ENCODE measurements around the gene TOX2. TPM values are rescaled to one million over a fixed set of nuclear protein-coding genes. Genes with fewer than 3 reads are reported as not detected.

TOX2 gene
- total RNA-seq, 1 experiment from 2014 or later = 2.7 TPM

DNA sequence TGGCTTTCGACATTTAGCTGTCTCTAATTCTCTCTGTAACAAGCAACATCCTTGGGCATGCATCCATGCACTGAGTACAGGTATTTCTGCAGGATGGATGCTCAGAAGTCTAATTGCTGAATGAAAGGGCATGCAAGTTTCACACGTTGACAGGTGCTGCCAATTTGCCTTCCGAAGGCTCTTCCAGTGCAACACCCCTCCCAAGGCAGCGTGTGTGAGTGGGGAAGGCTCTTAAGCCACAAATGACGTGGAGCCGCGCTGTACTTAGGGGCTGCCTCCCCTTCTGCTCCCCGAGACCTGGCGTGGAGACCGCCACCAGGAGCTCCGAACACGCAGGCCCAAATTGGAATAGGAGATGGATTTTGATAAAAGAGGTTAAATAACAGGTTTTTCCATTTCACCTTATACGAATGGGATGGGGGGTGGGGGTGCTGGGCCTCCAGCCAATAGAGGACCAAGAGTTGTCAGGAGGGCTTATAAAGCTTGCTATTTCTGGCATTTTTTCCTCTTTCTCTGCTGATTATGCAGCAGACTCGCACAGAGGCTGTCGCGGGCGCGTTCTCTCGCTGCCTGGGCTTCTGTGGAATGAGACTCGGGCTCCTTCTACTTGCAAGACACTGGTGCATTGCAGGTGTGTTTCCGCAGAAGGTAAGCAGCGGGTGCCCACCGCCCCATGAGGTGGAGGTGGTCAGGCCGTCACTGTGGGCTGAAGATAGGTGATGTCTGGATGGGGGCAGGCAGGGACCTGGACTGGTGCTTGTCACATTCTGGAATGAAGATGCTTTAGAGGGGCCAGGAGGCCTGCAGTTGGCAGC lies 30.9 kb downstream of the TOX2 start:
- Mint-ChIP-seq H3K36me3 (ENCODE audit: insufficient read depth, unreplicated experiment) (no peaks in the 10 kb centered on the region), H3K27ac (ENCODE audit: low read depth, unreplicated experiment) (no peak overlapping the region), H3K27me3 (ENCODE audit: insufficient read depth, unreplicated experiment) (no peaks in the 10 kb centered on the region), H3K9me3 (ENCODE audit: unreplicated experiment) (no peaks in the 10 kb centered on the region), H3K4me1 (ENCODE audit: insufficient read depth, unreplicated experiment) (peaks cover 25% of the 10 kb centered on the region), H3K4me3 (ENCODE audit: unreplicated experiment) (no peak overlapping the region)
- ChIA-PET CTCF (interaction anchor here (1.4 kb wide), 1 partner anchor 408 kb away, joined by 3 read pairs; no protein-coding TSS in a partner anchor), POLR2A (interaction anchor here (0.6 to 1.6 kb wide), 3 partner anchors 30 to 481 kb away, joined by 3 read pairs; no protein-coding TSS in a partner anchor)
- TF ChIP-seq, protein P1, sequence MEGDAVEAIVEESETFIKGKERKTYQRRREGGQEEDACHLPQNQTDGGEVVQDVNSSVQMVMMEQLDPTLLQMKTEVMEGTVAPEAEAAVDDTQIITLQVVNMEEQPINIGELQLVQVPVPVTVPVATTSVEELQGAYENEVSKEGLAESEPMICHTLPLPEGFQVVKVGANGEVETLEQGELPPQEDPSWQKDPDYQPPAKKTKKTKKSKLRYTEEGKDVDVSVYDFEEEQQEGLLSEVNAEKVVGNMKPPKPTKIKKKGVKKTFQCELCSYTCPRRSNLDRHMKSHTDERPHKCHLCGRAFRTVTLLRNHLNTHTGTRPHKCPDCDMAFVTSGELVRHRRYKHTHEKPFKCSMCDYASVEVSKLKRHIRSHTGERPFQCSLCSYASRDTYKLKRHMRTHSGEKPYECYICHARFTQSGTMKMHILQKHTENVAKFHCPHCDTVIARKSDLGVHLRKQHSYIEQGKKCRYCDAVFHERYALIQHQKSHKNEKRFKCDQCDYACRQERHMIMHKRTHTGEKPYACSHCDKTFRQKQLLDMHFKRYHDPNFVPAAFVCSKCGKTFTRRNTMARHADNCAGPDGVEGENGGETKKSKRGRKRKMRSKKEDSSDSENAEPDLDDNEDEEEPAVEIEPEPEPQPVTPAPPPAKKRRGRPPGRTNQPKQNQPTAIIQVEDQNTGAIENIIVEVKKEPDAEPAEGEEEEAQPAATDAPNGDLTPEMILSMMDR (IDR thresholded peaks at IDR 0.05; ENCODE audit: unreplicated experiment) = no peak
- DNase-seq (ENCODE audit: unreplicated experiment) = no peak
- BruUV-seq (replicated peaks) = no TSS peak
- intact Hi-C loops (cut with micrococcal nuclease) = no loop called here

DNA sequence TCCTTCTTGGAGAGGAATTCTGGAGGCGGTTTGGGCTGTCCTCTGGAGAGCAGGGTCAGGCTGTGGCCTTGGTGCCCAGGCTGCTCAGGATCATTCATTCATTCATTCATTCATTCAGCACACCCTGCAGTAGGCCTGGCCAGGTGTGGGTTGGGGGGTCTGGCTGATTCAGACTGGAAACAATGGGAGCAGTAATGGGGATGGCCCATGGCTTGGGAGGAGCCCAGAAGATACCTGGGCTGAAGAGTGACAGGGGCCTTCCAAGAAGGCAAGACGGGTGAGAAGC lies 31.5 kb downstream of the TOX2 start:
- no peak overlapping the region for H3K27ac Mint-ChIP-seq (ENCODE audit: low read depth, unreplicated experiment)
- CTCF ChIA-PET = interaction anchor here (1.1 to 1.4 kb wide), 2 partner anchors 202 to 408 kb away, joined by 3 read pairs; no protein-coding TSS in a partner anchor
- peaks cover 19% of the 10 kb centered on the region for H3K4me1 Mint-ChIP-seq (ENCODE audit: insufficient read depth, unreplicated experiment)
- intact Hi-C loops (cut with micrococcal nuclease) = no loop called here
- no TSS peak for BruUV-seq (replicated peaks)
- TF ChIP-seq, protein P1 (IDR thresholded peaks at IDR 0.05; ENCODE audit: unreplicated experiment) = no peak
- no peak overlapping the region for H3K4me3 Mint-ChIP-seq (ENCODE audit: unreplicated experiment)
- H3K27me3 Mint-ChIP-seq (ENCODE audit: insufficient read depth, unreplicated experiment) = no peaks in the 10 kb centered on the region
- H3K36me3 Mint-ChIP-seq (ENCODE audit: insufficient read depth, unreplicated experiment) = no peaks in the 10 kb centered on the region
- POLR2A ChIA-PET = interaction anchor here (0.6 to 1.6 kb wide), 2 partner anchors 29 to 41 kb away, joined by 3 read pairs; no protein-coding TSS in a partner anchor
- no peaks in the 10 kb centered on the region for H3K9me3 Mint-ChIP-seq (ENCODE audit: unreplicated experiment)
- DNase-seq (ENCODE audit: unreplicated experiment) = no peak

DNA sequence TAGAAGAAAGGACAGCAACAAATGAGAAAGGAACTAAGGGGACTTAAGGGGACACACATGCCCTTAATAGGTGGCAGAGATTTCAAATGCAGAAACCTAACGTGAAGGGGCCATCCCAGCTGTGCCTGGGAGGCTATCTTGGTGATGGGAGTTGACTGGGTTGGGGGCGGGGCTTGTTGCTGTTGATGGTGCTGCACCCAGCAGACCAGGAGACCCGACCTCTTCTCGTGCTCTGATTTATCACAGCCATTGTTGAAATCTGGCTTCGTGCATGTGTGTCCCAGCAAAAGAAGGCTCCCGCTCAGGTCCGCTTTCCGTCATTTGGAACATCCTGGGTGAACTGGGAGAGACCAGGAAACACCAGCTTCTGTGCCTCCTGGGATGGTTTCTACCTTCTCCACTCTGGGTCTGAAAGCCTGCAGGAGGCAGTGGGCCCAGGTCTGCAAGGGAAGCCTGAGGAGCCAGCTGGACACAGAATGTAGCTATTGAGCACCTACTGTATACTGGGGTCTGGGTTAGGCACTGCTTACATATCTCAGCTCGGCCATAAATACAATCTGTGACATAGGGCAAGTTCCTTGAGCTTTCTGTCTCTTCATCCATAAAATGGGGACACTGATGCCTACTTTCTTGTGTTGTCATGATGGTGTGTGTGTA lies 32.1 kb downstream of the TOX2 start:
- Mint-ChIP-seq H3K9me3 (ENCODE audit: unreplicated experiment) (no peaks in the 10 kb centered on the region), H3K4me3 (ENCODE audit: unreplicated experiment) (no peak overlapping the region), H3K27ac (ENCODE audit: low read depth, unreplicated experiment) (no peak overlapping the region), H3K36me3 (ENCODE audit: insufficient read depth, unreplicated experiment) (no peaks in the 10 kb centered on the region), H3K27me3 (ENCODE audit: insufficient read depth, unreplicated experiment) (no peaks in the 10 kb centered on the region), H3K4me1 (ENCODE audit: insufficient read depth, unreplicated experiment) (peaks cover 13% of the 10 kb centered on the region)
- CTCF ChIA-PET = interaction anchor here (0.5 to 1.1 kb wide), 2 partner anchors 38 to 203 kb away, joined by 3 read pairs; no protein-coding TSS in a partner anchor
- POLR2A ChIA-PET = interaction anchor here (0.6 kb wide), 1 partner anchor 49 kb away, joined by 3 read pairs; no protein-coding TSS in a partner anchor
- TF ChIP-seq, protein P1 (IDR thresholded peaks at IDR 0.05; ENCODE audit: unreplicated experiment) = no peak
- DNase-seq (ENCODE audit: unreplicated experiment) = no peak
- no TSS peak for BruUV-seq (replicated peaks)
- intact Hi-C loops (cut with micrococcal nuclease) = no loop called here

DNA sequence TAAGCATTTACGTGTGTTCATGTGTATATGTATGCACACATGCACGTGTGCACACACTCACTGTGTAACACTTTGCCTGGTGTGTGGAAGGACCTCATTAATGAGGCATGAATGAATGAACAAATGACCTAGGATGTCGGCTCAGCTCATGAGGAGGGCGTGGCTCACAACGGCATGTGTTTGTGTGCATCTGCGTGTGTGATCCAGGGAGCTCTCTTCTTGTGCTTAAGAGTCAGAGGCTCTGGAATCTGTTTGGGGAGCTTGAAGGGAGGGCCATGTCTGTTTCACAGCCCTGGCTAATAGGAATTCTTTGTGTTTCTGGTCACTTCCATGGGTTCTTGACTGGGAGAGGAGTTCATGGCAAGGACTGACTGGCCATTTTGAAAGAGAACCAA lies 32.7 kb downstream of the TOX2 start:
- CTCF ChIA-PET = interaction anchor here (0.5 to 1.1 kb wide), 5 partner anchors 38 to 255 kb away, joined by 3 to 5 read pairs (median 3); no protein-coding TSS in a partner anchor
- Mint-ChIP-seq H3K27ac (ENCODE audit: low read depth, unreplicated experiment) (no peak overlapping the region), H3K36me3 (ENCODE audit: insufficient read depth, unreplicated experiment) (no peaks in the 10 kb centered on the region), H3K27me3 (ENCODE audit: insufficient read depth, unreplicated experiment) (no peaks in the 10 kb centered on the region), H3K9me3 (ENCODE audit: unreplicated experiment) (no peaks in the 10 kb centered on the region), H3K4me1 (ENCODE audit: insufficient read depth, unreplicated experiment) (peaks cover 8% of the 10 kb centered on the region), H3K4me3 (ENCODE audit: unreplicated experiment) (no peak overlapping the region)
- DNase-seq (ENCODE audit: unreplicated experiment) = no peak
- intact Hi-C loops (cut with micrococcal nuclease) = no loop called here
- POLR2A ChIA-PET = interaction anchor here (0.6 kb wide), 1 partner anchor 49 kb away, joined by 3 read pairs; no protein-coding TSS in a partner anchor
- TF ChIP-seq, protein P1 (IDR thresholded peaks at IDR 0.05; ENCODE audit: unreplicated experiment) = no peak
- no TSS peak for BruUV-seq (replicated peaks)
